ENCODE data around the gene DPP6. TPM values are rescaled to one million over a fixed set of nuclear protein-coding genes. Genes with fewer than 3 reads are reported as not detected.

The DPP6 gene
- total and polyA plus RNA-seq, 9 of the 15 experiments (the other 6 are each of a cell fraction or from before 2014, with no cell fraction given): not detected

DNA sequence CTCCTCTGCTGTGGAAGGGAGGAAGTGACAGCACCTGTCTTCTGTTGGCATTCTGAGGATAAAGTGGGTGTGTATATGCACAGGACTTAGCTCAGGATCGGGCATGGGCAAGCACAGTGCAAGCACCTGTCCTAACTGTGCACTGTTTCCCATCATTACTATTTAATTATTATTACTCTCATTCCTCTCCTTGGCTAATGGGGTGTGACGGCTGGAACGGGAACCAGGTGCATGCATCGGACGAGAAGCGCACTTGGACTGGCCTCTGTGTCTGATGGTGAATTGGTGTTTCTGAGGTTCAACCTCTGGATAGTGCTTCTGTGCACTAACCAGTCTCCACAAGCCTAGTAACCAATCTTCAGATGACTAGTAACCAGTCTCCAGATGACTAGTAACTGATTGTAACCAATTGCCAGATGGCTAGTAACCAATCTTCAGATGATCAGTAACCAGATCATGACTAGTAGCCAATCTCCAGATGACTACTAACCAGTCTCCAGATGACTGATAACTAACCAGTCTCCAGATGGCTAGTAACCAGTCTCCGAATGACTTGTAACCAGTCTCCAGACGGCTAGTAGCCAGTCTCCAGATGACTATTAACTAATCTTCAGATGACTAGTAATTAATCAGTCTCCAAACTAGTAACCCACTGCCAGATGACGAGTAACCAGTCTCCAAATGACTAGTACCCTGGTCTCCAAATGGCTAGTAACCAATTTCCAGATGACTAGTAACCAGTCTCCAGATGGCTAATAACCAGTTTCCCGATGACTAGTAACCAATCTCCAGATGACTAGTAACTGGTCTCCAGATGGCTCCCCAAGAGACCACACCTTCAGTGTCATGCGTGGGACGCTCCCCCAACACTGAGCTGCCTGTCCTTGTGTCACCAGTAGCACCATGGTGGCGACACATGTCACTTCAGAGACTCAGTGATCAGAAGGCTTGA is 864.9 kb downstream of the DPP6 start (continued):
- TF ChIP-seq, protein P1, sequence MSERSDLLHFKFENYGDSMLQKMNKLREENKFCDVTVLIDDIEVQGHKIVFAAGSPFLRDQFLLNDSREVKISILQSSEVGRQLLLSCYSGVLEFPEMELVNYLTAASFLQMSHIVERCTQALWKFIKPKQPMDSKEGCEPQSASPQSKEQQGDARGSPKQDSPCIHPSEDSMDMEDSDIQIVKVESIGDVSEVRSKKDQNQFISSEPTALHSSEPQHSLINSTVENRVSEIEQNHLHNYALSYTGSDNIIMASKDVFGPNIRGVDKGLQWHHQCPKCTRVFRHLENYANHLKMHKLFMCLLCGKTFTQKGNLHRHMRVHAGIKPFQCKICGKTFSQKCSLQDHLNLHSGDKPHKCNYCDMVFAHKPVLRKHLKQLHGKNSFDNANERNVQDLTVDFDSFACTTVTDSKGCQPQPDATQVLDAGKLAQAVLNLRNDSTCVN (CRISPR knock-in tag; IDR thresholded peaks at IDR 0.05): no peak
- TF ChIP-seq ZC3H4 (CRISPR knock-in tag; IDR thresholded peaks at IDR 0.05; ENCODE audit: borderline replicate concordance) (no peak), ZNF551 (CRISPR knock-in tag; IDR thresholded peaks at IDR 0.05) (no peak), HCFC1 (IDR thresholded peaks at IDR 0.05; ENCODE audit: low read depth, low read length) (no peak), NFYB (IDR thresholded peaks at IDR 0.05; ENCODE audit: extremely low read depth, insufficient read length) (no peak), ZNF274 (IDR thresholded peaks at IDR 0.05; ENCODE audit: borderline replicate concordance, low read depth, low read length) (no peak), CBFB (CRISPR knock-in tag; IDR thresholded peaks at IDR 0.05) (no peak), ZNF644 (tag; IDR thresholded peaks at IDR 0.05; ENCODE audit: low read depth) (no peak), BRD9 (IDR thresholded peaks at IDR 0.05; ENCODE audit: low read depth, partially characterized antibody) (peak; percentile 82)
- TF ChIP-seq, protein P2, sequence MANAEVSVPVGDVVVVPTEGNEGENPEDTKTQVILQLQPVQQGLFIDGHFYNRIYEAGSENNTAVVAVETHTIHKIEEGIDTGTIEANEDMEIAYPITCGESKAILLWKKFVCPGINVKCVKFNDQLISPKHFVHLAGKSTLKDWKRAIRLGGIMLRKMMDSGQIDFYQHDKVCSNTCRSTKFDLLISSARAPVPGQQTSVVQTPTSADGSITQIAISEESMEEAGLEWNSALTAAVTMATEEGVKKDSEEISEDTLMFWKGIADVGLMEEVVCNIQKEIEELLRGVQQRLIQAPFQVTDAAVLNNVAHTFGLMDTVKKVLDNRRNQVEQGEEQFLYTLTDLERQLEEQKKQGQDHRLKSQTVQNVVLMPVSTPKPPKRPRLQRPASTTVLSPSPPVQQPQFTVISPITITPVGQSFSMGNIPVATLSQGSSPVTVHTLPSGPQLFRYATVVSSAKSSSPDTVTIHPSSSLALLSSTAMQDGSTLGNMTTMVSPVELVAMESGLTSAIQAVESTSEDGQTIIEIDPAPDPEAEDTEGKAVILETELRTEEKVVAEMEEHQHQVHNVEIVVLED (CRISPR knock-in tag; IDR thresholded peaks at IDR 0.05): no peak
- TF ChIP-seq, protein P3, sequence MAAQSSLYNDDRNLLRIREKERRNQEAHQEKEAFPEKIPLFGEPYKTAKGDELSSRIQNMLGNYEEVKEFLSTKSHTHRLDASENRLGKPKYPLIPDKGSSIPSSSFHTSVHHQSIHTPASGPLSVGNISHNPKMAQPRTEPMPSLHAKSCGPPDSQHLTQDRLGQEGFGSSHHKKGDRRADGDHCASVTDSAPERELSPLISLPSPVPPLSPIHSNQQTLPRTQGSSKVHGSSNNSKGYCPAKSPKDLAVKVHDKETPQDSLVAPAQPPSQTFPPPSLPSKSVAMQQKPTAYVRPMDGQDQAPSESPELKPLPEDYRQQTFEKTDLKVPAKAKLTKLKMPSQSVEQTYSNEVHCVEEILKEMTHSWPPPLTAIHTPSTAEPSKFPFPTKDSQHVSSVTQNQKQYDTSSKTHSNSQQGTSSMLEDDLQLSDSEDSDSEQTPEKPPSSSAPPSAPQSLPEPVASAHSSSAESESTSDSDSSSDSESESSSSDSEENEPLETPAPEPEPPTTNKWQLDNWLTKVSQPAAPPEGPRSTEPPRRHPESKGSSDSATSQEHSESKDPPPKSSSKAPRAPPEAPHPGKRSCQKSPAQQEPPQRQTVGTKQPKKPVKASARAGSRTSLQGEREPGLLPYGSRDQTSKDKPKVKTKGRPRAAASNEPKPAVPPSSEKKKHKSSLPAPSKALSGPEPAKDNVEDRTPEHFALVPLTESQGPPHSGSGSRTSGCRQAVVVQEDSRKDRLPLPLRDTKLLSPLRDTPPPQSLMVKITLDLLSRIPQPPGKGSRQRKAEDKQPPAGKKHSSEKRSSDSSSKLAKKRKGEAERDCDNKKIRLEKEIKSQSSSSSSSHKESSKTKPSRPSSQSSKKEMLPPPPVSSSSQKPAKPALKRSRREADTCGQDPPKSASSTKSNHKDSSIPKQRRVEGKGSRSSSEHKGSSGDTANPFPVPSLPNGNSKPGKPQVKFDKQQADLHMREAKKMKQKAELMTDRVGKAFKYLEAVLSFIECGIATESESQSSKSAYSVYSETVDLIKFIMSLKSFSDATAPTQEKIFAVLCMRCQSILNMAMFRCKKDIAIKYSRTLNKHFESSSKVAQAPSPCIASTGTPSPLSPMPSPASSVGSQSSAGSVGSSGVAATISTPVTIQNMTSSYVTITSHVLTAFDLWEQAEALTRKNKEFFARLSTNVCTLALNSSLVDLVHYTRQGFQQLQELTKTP (IDR thresholded peaks at IDR 0.05; ENCODE audit: low read depth in 1 of 2, partially characterized antibody in 2 of 2): no peak
- TF ChIP-seq, protein P4, sequence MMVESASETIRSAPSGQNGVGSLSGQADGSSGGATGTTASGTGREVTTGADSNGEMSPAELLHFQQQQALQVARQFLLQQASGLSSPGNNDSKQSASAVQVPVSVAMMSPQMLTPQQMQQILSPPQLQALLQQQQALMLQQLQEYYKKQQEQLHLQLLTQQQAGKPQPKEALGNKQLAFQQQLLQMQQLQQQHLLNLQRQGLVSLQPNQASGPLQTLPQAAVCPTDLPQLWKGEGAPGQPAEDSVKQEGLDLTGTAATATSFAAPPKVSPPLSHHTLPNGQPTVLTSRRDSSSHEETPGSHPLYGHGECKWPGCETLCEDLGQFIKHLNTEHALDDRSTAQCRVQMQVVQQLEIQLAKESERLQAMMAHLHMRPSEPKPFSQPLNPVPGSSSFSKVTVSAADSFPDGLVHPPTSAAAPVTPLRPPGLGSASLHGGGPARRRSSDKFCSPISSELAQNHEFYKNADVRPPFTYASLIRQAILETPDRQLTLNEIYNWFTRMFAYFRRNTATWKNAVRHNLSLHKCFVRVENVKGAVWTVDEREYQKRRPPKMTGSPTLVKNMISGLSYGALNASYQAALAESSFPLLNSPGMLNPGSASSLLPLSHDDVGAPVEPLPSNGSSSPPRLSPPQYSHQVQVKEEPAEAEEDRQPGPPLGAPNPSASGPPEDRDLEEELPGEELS (CRISPR knock-in tag; IDR thresholded peaks at IDR 0.05; ENCODE audit: borderline replicate concordance): no peak
- TF ChIP-seq, protein P5, sequence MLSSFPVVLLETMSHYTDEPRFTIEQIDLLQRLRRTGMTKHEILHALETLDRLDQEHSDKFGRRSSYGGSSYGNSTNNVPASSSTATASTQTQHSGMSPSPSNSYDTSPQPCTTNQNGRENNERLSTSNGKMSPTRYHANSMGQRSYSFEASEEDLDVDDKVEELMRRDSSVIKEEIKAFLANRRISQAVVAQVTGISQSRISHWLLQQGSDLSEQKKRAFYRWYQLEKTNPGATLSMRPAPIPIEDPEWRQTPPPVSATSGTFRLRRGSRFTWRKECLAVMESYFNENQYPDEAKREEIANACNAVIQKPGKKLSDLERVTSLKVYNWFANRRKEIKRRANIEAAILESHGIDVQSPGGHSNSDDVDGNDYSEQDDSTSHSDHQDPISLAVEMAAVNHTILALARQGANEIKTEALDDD (IDR thresholded peaks at IDR 0.05): peak; percentile 100
- TF ChIP-seq, protein P6, sequence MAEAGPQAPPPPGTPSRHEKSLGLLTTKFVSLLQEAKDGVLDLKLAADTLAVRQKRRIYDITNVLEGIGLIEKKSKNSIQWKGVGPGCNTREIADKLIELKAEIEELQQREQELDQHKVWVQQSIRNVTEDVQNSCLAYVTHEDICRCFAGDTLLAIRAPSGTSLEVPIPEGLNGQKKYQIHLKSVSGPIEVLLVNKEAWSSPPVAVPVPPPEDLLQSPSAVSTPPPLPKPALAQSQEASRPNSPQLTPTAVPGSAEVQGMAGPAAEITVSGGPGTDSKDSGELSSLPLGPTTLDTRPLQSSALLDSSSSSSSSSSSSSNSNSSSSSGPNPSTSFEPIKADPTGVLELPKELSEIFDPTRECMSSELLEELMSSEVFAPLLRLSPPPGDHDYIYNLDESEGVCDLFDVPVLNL (CRISPR knock-in tag; IDR thresholded peaks at IDR 0.05; ENCODE audit: low read depth): no peak
